ENCODE measurements around the gene UGT8. TPM values are rescaled to one million over a fixed set of nuclear protein-coding genes. Genes with fewer than 3 reads are reported as not detected.

UGT8 gene
- total and polyA plus RNA-seq, 2 of the 8 experiments (the other 6 are each of a cell fraction or from before 2014, with no cell fraction given): 16.9 to 26.9 TPM

GRCh38 chr4:114692958-114693357 lies 94.4 kb downstream of the UGT8 start (continued):
- TF ChIP-seq RNF2 (IDR thresholded peaks at IDR 0.05; ENCODE audit: borderline replicate concordance, low read depth, low read length, missing control alignments, poor library complexity, severe bottlenecking): no peak

All from H1 (cell line).